Peyer's patch (tissue), 4 donors: Measurements from ENCODE around the gene PTCD2.

ENCODE experiments used
- POLR2A ChIP-seq, 2 donors: fragments of 450-650 bp; IDR thresholded peaks; one replicate each; pipeline ENCODE4 v1.5.1; 2017; ENCODE audit warnings: antibody characterized with exemption in 2 of 2, mild to moderate bottlenecking in 2 of 2, moderate library complexity in 2 of 2
- TF ChIP-seq, protein P1 (sequence below), 6 experiments: fragments of 450-650 bp in 4 of 6; fragments of 200-600 bp in 2 of 6; sonication (generic) in 1 of 6; IDR thresholded peaks; one replicate each; pipeline ENCODE4 v1.5.1; 2017 to 2019; ENCODE audit warnings: antibody characterized with exemption in 6 of 6, mild to moderate bottlenecking in 3 of 6, moderate library complexity in 1 of 6

DNA sequence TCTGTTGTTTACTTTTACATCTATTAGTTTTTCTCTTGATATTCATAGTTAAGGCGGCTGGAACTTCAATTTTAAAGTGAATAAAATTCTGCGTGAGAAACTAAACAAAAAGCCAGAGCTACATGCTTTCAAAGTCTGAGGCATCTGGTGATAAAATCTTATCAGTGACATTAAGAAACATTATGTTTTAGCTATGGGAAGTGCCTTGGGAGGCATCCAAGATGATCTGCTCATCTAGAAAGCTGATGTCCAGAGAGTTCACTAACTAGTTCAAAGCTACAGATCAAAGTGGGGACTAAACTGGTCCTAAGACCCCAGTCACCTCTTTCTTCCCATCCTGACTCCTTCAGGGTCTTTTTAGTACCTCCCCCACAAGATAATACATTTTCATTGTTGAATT, 37.3 kb upstream of the PTCD2 start:
- no peak for TF ChIP-seq POLR2A (IDR thresholded peaks at IDR 0.05)
- TF ChIP-seq, protein P1, sequence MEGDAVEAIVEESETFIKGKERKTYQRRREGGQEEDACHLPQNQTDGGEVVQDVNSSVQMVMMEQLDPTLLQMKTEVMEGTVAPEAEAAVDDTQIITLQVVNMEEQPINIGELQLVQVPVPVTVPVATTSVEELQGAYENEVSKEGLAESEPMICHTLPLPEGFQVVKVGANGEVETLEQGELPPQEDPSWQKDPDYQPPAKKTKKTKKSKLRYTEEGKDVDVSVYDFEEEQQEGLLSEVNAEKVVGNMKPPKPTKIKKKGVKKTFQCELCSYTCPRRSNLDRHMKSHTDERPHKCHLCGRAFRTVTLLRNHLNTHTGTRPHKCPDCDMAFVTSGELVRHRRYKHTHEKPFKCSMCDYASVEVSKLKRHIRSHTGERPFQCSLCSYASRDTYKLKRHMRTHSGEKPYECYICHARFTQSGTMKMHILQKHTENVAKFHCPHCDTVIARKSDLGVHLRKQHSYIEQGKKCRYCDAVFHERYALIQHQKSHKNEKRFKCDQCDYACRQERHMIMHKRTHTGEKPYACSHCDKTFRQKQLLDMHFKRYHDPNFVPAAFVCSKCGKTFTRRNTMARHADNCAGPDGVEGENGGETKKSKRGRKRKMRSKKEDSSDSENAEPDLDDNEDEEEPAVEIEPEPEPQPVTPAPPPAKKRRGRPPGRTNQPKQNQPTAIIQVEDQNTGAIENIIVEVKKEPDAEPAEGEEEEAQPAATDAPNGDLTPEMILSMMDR (IDR thresholded peaks at IDR 0.05), result no peak
